NB4 (cell line): Measurements from ENCODE around the gene PITRM1.

Experiments
- DNase-seq: peaks from one replicate; pipeline ENCODE4 v3.0.0; 2010; ENCODE audit warnings: low read depth
- H3K4me3 ChIP-seq: one replicate; pipeline ENCODE4 v1.5.1; 2011; ENCODE audit warnings: mild to moderate bottlenecking, low read depth, low read length, moderate library complexity
- CTCF ChIP-seq: IDR thresholded peaks from one replicate; pipeline ENCODE4 v1.5.1; 2012; ENCODE audit warnings: low read depth, low read length
- MAX ChIP-seq: IDR thresholded peaks from 2 replicates; pipeline ENCODE4 v1.6.1; 2011; ENCODE audit warnings: low read depth, low read length
- MYC ChIP-seq: IDR thresholded peaks from 2 replicates; pipeline ENCODE4 v1.6.1; 2011; ENCODE audit warnings: low read depth, low read length
- POLR2A ChIP-seq: IDR thresholded peaks from 2 replicates; pipeline ENCODE4 v1.6.1; 2011; ENCODE audit warnings: mild to moderate bottlenecking; ENCODE audit not compliant: insufficient read length; ENCODE audit errors: extremely low read depth

The PITRM1 gene

GRCh38 chr10:3105166-3105565 is 67.4 kb downstream of the PITRM1 start:
- TF ChIP-seq CTCF (no peak), MYC (no peak), POLR2A (no peak)
- no peak for DNase-seq
- H3K4me3 ChIP-seq = no peak overlapping the region

GRCh38 chr10:3104251-3104918 is 68.2 kb downstream of the PITRM1 start:
- no peak for DNase-seq
- H3K4me3 ChIP-seq = no peak overlapping the region
- TF ChIP-seq MYC (no peak), POLR2A (no peak), CTCF (no peak), MAX (no peak)

- no peak for DNase-seq
- no peak for TF ChIP-seq POLR2A
- no peak for TF ChIP-seq MYC
- no peak for TF ChIP-seq CTCF
- TF ChIP-seq MAX = no peak
- H3K4me3 ChIP-seq = no peak overlapping the region
These were observed 68.9 kb downstream of the PITRM1 start for GRCh38 chr10:3103646-3104045.

GRCh38 chr10:3102720-3103427 is 69.7 kb downstream of the PITRM1 start:
- TF ChIP-seq MAX (no peak), POLR2A (no peak), MYC (no peak), CTCF (no peak)
- DNase-seq = no peak
- no peak overlapping the region for H3K4me3 ChIP-seq

GRCh38 chr10:3100856-3101640 is 71.5 kb downstream of the PITRM1 start:
- DNase-seq = no peak
- TF ChIP-seq MYC (no peak), MAX (no peak), CTCF (no peak), POLR2A (no peak)
- no peak overlapping the region for H3K4me3 ChIP-seq
